DMS153 (cell line): ENCODE results near the gene ZNF577.
"Not testable (repeated sequence)": the region's sequence is repeated elsewhere in the genome, so short reads cannot be mapped to it uniquely, and the experiment has no call there.

Experiments used
- DNase-seq: peaks from one replicate; lab custom pipeline; 2025; lab: John Stamatoyannopoulos, UW

ZNF577 gene

GRCh38 chr19:51887522-51888498, at the start of gene ZNF577:
Gene ZNF577, minus strand, starts transcription at chr19:51887951. Its CDS starts 7,569 bp downstream, at chr19:51880382.
- DNase-seq = no peak

DNA sequence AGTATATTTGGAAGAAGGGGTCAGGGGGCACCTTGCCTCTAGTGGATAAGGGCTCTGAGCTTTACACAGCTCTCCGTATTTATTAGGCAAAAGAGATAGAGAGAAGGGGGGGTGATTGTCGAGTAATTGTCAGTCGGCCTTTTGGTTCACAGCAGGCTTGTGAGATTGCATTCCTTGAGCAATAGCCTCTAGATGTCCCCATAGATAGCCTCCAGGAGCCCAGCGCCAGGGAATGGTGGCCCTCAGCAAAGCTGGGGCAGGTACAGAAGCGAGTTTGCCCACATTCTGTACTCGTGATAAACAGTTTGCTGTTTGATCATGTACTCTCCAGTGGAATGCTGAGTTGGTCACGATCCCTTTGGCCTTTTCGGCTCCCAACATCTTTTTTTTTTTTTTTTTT, 44.2 kb upstream of the ZNF577 start:
- no peak for DNase-seq

DNA sequence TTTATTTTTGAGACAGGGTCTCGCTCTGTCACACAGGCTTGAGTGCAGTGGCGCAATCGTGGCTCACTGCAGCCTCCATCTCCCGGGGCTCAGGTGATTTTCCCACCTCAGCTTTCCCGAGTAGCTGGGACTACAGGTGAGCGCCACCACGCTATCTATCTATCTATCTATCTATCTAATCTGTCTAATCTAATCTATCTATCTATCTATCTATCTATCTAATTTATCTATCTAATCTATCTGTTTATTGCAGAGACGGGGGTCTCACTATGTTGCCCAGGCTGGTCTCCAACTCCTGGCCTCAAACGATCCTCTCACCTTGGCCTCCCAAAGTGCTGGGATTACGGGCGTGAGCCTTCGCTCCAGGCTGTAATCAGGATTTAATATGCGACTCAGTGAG, 40.1 kb upstream of the ZNF577 start:
- no peak for DNase-seq

- peak; percentile 86 for DNase-seq
These were observed 39.3 kb upstream of the ZNF577 start, which contains the start of gene ZNF613 for GRCh38 chr19:51926784-51927741. Gene ZNF613, plus strand, starts transcription at chr19:51927472. Its CDS starts 8,749 bp downstream, at chr19:51936221.

DNA sequence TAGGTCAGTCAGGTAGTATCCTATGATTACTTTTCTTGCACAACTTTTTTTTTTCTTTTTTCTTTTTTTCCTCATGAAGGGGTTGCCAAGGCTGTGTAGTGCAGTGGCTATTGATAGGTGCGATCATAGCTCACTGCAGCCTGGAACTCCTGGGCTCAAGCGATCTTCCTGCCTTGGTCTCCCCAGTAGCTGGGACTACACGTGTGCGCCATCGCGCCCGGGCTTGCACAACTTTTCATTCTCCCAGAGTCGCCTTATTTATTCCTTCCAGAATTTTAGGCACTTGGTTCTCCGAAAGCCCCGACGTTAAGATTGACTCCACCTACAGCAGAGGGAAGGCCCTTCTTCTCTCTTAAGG, 38.7 kb upstream of the ZNF577 start:
- DNase-seq = no peak

DNA sequence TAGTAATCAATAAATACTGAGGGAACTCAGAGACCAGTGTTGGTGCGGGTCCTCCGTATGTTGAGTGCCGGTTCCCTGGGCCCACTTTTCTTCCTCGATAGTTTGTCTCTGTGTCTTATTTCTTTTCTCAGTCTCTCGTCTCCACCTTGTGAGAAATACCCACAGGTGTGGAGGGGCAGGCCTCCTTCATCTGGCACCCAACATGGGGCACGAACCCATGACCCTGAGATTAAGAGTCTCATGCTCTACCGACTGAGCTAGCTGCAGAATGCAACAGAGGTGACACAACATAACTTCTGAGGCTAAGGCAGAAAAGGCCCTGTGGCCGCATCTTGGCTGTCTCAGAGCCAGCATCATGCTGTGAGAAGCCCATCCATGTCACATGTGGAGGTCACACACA, 34.2 kb upstream of the ZNF577 start:
- no peak for DNase-seq

GRCh38 chr19:51919606-51920005, 31.9 kb upstream of the ZNF577 start:
- no peak for DNase-seq

- DNase-seq = no peak
These were observed 28.4 kb upstream of the ZNF577 start for GRCh38 chr19:51916167-51916566.

- no peak for DNase-seq
These were observed 27.6 kb upstream of the ZNF577 start for GRCh38 chr19:51915324-51915867.

GRCh38 chr19:51907981-51908380, 20.2 kb upstream of the ZNF577 start:
- DNase-seq = not testable (repeated sequence)

GRCh38 chr19:51906108-51906507, 18.4 kb upstream of the ZNF577 start:
- not testable (repeated sequence) for DNase-seq

- DNase-seq = not testable (repeated sequence)
These were observed 17.9 kb upstream of the ZNF577 start for GRCh38 chr19:51905639-51906038.

GRCh38 chr19:51905206-51905605, 17.5 kb upstream of the ZNF577 start:
- DNase-seq = no peak

GRCh38 chr19:51904331-51905165, 16.8 kb upstream of the ZNF577 start, which contains the start of gene ZNF649:
Gene ZNF649, minus strand, starts transcription at chr19:51905017. Its CDS starts 4,910 bp downstream, at chr19:51900107.
- peak; percentile 77 for DNase-seq

DNA sequence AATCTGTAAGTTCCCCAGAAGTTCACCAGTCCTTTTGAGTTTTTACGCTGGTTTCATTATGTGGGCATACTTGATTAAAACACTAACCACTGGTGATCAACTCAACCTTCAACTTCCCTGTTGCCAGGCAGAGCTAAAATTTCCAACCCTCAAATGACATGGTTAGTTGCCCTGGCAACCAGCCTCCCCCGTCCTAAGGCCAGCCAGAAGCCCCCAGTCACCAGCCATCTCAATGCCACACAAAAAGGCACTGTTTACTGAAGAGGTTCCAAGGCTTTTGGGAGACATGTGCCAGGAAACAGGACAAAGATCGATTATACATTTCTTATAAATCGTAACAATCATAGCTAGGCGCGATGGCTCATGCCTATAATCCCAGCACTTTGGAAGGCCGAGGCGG, 15.4 kb upstream of the ZNF577 start:
- no peak for DNase-seq

GRCh38 chr19:51901860-51902259, 14.1 kb upstream of the ZNF577 start:
- DNase-seq = no peak

DNA sequence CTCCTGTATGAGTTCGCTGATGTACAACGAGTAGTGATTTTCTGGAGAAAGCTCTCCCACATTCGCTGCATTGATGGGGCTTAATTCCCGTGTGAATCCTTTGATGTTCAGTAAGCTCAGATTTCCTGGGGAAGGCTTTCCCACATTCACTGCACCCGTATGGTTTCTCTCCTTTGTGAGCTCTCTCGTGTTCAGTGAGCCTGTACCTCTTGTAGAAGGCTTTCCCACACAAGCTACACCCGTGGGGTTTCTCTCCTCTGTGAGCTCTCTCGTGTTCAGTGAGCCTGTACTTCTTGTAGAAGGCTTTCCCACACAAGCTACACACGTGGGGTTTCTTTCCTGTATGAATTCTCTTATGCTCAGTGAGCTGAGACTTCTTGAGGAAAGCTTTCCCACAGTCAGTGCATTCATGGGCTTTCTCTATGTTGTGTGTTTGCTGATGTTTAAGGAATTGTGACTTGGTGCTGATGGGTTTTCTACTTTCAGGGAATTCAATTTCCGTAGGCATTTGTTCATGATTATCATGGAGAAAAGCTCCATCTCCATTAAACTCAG, 3.5 kb upstream of the ZNF577 start:
- DNase-seq = no peak

DNA sequence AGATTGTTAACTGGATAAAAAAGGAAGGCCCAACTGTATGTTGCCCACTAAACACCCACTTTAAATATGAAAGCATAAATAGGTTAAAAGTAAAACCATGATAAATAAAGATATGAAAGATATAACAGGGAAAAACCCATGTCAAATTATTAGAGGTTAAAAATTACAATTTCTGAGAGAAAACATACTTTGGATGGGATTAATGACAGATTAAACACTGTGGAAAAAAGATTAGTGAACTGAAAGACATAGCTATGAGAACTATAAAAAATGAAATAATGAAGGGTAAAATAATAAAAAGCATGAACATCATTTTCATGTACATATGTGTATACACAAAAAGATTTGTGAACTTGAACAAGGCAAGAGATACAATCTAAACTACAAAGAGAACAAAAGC, 2.2 kb upstream of the ZNF577 start:
- no peak for DNase-seq

DNA sequence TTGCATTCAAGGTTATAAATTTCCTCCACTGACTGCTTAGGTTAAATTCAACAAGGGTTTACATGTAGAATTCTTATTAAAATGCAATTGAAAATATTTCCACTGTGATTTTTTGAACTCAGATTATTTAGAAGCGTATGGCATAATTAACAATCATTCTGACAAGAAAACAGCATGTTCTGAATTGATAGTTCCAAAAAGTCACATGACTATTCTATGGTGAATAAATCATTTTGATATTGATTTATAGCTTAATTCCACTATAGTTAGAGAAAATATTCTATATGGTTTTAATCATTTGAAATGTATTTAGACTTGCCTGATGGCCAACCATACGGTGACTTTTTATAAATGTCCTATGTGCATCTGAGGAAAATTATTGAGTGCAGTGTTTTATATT, 3.0 kb downstream of the ZNF577 start:
- DNase-seq = no peak

GRCh38 chr19:51882518-51882917, 5.2 kb downstream of the ZNF577 start:
- DNase-seq = no peak

GRCh38 chr19:51873097-51873496, 14.7 kb downstream of the ZNF577 start:
- no peak for DNase-seq
